Eye (tissue), 1 donor: ENCODE data around the gene FBXO38.
A peak's percentile ranks its signal among the peaks of the same experiment; 100 is the strongest.

Source experiments
- DNase-seq: peaks from one replicate; pipeline ENCODE4 v3.0.0-alpha.2; 2015

FBXO38 gene

GRCh38 chr5:148477429-148477828 lies 93.7 kb downstream of the FBXO38 start:
- no peak for DNase-seq

DNA sequence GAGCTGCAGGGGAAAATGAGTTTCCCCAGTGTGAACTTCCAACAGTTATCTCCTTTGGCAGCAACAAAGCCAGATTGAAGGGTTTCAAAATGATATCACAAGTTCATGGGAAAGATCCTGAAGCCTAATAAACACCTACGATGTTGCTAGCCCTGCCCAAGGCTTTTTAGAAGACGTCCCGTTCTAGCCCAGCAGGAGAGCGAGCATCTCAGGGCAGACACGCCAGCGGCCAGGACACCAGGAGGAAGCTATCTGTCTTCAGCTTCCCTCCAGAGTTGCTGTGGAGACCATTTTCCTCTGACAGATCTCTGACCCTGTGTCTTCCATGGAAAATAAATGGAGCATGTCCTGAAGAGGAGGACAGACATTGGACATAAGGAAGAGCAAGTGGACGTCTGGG lies 98.4 kb downstream of the FBXO38 start:
- DNase-seq, result no peak

DNA sequence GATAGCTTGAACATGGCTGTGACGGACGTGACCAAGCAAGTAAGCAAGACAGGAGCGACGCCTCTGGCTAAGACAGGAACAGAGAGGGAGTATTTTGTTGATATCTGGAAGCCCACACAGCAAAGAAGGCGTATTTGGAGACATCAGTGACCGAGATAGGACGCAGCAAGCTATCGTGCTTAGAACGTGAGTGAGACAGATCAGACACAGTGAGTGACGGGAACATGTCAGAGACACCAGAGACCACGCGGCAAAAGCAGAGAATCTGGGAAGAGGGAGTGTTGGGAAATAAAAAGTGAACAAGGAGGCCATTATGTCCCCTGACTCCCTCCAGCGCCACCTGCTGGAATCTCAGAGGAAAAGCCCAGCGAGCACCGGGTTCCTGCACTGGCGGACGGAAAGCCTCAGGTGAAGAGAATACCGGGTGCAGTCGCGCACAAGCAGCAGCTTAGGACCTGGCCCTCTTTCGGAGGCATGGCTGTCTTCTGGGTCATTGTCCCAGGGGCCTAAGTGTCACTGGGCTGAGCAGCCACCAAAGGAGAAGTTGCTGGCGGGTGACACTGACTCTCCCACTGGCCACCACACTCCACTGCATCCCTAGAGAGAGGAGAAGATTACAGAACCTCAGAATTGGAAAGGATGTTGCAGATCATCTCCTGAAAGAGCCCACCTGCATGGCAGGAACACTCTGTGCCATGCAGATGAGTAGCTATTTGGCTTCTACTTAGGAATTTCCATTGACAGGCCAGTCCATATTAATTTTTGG lies 99.1 kb downstream of the FBXO38 start:
- peak; percentile 16 for DNase-seq

DNA sequence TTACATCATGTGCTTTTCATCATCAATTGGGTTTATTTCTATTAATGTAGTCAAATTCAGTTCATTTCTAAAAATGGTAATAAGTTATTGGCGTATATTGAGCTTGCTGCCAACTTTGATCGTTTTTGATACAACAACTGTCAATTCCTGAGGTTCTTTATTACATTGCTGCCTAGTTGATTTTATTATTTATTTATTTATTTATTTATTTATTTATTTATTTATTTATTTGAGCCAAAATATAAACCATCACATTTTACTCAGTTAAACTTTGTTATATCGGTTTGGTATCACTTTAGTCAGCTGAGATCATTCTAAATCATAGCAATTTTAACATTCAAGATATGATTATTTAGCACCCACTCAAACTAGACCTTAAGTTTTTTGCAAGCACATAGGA lies 100.0 kb downstream of the FBXO38 start:
- no peak for DNase-seq

GRCh38 chr5:148484651-148485050 lies 100.9 kb downstream of the FBXO38 start:
- no peak for DNase-seq

GRCh38 chr5:148486456-148486855 lies 102.7 kb downstream of the FBXO38 start:
- DNase-seq, result no peak

GRCh38 chr5:148488757-148489156 lies 105.0 kb downstream of the FBXO38 start:
- no peak for DNase-seq

DNA sequence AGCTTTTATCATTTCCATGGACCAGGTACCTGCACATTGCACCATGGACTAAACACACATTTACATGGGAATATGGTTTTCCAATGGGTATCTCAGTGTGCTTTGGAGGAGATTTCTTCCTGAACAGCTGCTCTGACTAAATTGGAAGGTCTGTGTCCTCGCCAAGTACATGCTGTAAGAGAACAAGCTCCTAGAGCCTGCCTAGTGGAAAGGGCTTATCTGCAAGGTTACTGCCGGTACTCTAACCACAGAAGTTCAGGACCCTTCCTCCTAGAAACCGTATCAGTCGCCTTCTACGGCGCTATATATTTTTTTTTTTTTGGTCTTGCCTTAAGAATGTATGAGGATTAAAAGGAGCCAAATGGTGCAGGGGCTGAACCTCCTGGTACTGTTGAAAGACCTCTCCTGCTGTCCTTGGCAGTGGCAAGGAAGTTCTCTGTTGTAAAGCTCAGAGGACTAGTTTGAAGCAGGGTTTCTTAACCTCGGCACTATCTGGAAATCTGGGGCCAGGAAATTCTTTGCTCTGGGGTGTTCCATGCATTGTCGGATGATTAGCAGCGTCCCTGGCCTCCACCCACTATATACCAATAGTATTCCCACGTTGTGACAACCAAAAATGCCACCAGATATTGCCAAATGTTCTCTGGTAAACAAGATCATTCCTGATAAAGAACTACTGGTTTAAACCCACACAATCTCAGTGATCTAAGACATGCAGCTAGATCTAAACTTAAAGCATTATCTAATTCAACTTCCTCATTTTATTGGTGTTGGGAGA lies 107.4 kb downstream of the FBXO38 start:
- no peak for DNase-seq

DNA sequence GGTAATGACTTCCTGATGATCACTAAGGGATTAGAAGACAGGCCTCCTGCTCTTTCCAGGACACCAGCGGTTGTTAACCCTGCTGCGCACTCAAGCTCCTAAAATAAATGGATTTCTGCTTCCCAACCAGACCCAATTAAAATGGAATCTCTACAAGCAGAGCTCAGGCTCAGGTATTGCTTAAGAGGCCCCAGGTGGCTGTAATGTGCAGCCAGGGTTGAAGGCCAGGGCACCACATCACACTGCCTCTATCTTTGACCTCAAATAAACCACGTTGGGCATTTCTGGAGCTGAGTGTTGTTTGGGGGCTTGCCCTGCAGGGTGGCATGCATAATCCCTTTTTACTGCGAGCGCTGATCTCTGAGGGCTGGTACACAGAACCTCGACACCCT lies 108.0 kb downstream of the FBXO38 start:
- no peak for DNase-seq

DNA sequence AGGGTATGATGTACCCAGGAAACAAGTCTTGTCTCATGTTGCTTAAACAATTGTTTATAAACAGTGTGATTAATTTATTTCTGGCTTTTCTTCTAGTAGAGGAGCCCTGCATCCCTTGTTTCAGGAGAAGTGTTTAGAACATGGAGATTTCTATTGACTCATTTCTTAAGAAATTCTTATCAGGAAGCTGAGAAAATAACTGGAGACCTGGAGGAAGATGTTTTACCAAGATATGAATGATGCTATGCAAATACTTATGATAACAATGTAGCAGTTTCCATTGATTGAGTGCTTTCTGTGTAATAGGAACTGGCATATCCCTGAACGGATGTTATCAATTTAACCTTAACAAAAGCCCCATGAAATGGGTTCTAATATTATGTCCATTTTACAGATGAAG lies 108.6 kb downstream of the FBXO38 start:
- DNase-seq, result no peak
